ENCODE measurements around the gene NR1I3. TPM values are rescaled to one million over a fixed set of nuclear protein-coding genes. Genes with fewer than 3 reads are reported as not detected.

NR1I3 gene
- total RNA-seq, 1 experiment from 2014 or later, result not detected

DNA sequence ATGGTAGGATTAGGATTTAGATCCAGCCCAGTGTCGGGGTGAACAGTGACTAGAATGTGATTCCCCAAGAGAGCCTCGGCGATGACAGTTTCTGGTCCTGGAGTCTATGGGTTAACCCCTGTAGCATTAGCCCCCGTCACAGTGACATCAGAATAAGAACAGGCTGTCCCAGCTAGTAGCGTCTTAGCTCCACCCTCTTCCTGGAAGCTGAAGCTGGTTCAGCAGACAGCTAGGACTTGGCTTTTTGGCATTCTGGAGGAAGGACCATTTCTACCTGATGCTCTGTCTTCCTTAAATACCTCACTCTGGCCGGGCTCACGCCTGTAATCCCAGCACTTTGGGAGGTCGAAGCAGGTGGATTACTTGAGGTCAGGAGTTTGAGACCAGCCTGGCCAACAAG, 30.8 kb downstream of the NR1I3 start:
- Mint-ChIP-seq H3K27ac (no peak overlapping the region), H3K9me3 (no peaks in the 10 kb centered on the region), H3K4me3 (no peak overlapping the region), H3K27me3 (ENCODE audit: low read depth) (no peaks in the 10 kb centered on the region), H3K4me1 (peaks cover 12 to 13% of the 10 kb centered on the region in 2 experiments), H3K36me3 (ENCODE audit: insufficient read depth in 1 of 3, low read depth in 3 of 3) (peaks cover 32 to 66% (median 65%) of the 10 kb centered on the region in 3 experiments)
- no peak overlapping the region for H3K9ac ChIP-seq (ENCODE audit: extremely low read depth, insufficient read length, low read length)
- H4K5ac ChIP-seq (ENCODE audit: insufficient read length, low read depth, low read length), result no peak overlapping the region
- H3K79me2 ChIP-seq (ENCODE audit: insufficient read depth, low read length), result no peaks in the 10 kb centered on the region
- H2BK20ac ChIP-seq (ENCODE audit: low read depth, low read length, poor library complexity, severe bottlenecking), result no peak overlapping the region
- H2AFZ ChIP-seq (ENCODE audit: low read length), result no peak overlapping the region
- no peaks in the 10 kb centered on the region for H3K23me2 ChIP-seq (ENCODE audit: insufficient read length, low read depth, low read length, poor library complexity, severe bottlenecking)
- no peaks in the 10 kb centered on the region for H3K79me1 ChIP-seq (ENCODE audit: insufficient read depth, low read depth, low read length, poor library complexity, severe bottlenecking)
- no peak overlapping the region for H2BK5ac ChIP-seq (ENCODE audit: insufficient read length, low read length)
- no peak overlapping the region for H4K91ac ChIP-seq (ENCODE audit: insufficient read length, low read depth, low read length)
- no peak overlapping the region for H3K4ac ChIP-seq (ENCODE audit: low read depth, low read length)
- H2BK120ac ChIP-seq (ENCODE audit: low read depth, low read length, poor library complexity, severe bottlenecking), result no peak overlapping the region
- TF ChIP-seq, protein P1, sequence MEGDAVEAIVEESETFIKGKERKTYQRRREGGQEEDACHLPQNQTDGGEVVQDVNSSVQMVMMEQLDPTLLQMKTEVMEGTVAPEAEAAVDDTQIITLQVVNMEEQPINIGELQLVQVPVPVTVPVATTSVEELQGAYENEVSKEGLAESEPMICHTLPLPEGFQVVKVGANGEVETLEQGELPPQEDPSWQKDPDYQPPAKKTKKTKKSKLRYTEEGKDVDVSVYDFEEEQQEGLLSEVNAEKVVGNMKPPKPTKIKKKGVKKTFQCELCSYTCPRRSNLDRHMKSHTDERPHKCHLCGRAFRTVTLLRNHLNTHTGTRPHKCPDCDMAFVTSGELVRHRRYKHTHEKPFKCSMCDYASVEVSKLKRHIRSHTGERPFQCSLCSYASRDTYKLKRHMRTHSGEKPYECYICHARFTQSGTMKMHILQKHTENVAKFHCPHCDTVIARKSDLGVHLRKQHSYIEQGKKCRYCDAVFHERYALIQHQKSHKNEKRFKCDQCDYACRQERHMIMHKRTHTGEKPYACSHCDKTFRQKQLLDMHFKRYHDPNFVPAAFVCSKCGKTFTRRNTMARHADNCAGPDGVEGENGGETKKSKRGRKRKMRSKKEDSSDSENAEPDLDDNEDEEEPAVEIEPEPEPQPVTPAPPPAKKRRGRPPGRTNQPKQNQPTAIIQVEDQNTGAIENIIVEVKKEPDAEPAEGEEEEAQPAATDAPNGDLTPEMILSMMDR (conservative IDR thresholded peaks at IDR 0.05), result no peak
- H3T11ph ChIP-seq (ENCODE audit: low read length), result no peak overlapping the region
- no peaks in the 10 kb centered on the region for H3K9me3 ChIP-seq (ENCODE audit: control insufficient read depth, low read depth, low read length)
- H2BK12ac ChIP-seq (ENCODE audit: insufficient read length, low read depth, low read length), result no peak overlapping the region
- no peak overlapping the region for H3K56ac ChIP-seq (ENCODE audit: insufficient read length, low read depth, low read length)
- no peaks in the 10 kb centered on the region for H4K20me1 ChIP-seq (ENCODE audit: control insufficient read depth, insufficient read depth, insufficient read length)
- peaks cover 2% of the 10 kb centered on the region; the same call in 1 of the 2 replicates for H3K4me1 ChIP-seq (ENCODE audit: insufficient read depth, low read length)
- H3K18ac ChIP-seq (ENCODE audit: insufficient read length, low read depth, low read length), result no peak overlapping the region
- H3K4me2 ChIP-seq (ENCODE audit: insufficient read depth, insufficient read length, low read length), result no peak overlapping the region
- no peak overlapping the region for H3K23ac ChIP-seq (ENCODE audit: insufficient read length, low read depth, low read length)
- no peak for DNase-seq
- H3K14ac ChIP-seq (ENCODE audit: insufficient read depth, low read length), result no peak overlapping the region
- no peak overlapping the region for H3K27ac ChIP-seq (ENCODE audit: insufficient read length, low read depth, low read length)
- no peaks in the 10 kb centered on the region; the same call in 1 of the 2 replicates for H3K27me3 ChIP-seq (ENCODE audit: insufficient read depth, low read length)
- H2AK5ac ChIP-seq (ENCODE audit: insufficient read length, low read length), result no peak overlapping the region
- WGBS (ENCODE audit: extremely low coverage, insufficient read length, low lambda C conversion rate), result no CpG with 5 or more reads among the region's 8 CpGs
- no peak overlapping the region for H4K8ac ChIP-seq (replicated peaks; ENCODE audit: insufficient read length, low read depth, low read length)
- no peak overlapping the region for H2BK15ac ChIP-seq (ENCODE audit: low read depth, low read length)

All from H9 (cell line).